HEK293T (cell line): Measurements from ENCODE around the gene NCCRP1.

Experiments used
- ARNT ChIP-seq: fragments of 450-650 bp; IDR thresholded peaks from 2 replicates; pipeline ENCODE4 v1.6.1; 2017; ENCODE audit warnings: mild to moderate bottlenecking
- BHLHE40 ChIP-seq: fragments of 450-650 bp; IDR thresholded peaks from 2 replicates; pipeline ENCODE4 v1.6.1; 2016; ENCODE audit warnings: mild to moderate bottlenecking, moderate library complexity, borderline replicate concordance
- CTBP1 ChIP-seq: fragments of 450-650 bp; IDR thresholded peaks from 2 replicates; pipeline ENCODE4 v1.6.1; 2016; ENCODE audit warnings: borderline replicate concordance
- ELF4 ChIP-seq: fragments of 450-650 bp; IDR thresholded peaks from 2 replicates; pipeline ENCODE4 v1.6.1; 2017; ENCODE audit warnings: antibody characterized with exemption
- FOXK2 ChIP-seq: fragments of 450-650 bp; IDR thresholded peaks from 2 replicates; pipeline ENCODE4 v1.6.1; 2016; ENCODE audit warnings: mild to moderate bottlenecking
- FOXM1 ChIP-seq: fragments of 450-650 bp; IDR thresholded peaks from 2 replicates; pipeline ENCODE4 v1.6.1; 2017; ENCODE audit warnings: mild to moderate bottlenecking, borderline replicate concordance
- HDGF ChIP-seq: fragments of 450-650 bp; IDR thresholded peaks from 2 replicates; pipeline ENCODE4 v1.6.1; 2017; ENCODE audit warnings: antibody characterized with exemption, borderline replicate concordance
- LEF1 ChIP-seq: fragments of 450-650 bp; IDR thresholded peaks from 2 replicates; pipeline ENCODE4 v1.6.1; 2017; ENCODE audit warnings: mild to moderate bottlenecking, borderline replicate concordance
- PKNOX1 ChIP-seq: fragments of 450-650 bp; IDR thresholded peaks from 2 replicates; pipeline ENCODE4 v1.6.1; 2016
- SP1 ChIP-seq: fragments of 450-650 bp; IDR thresholded peaks from 2 replicates; pipeline ENCODE4 v1.6.1; 2017
- SUZ12 ChIP-seq: fragments of 450-650 bp; IDR thresholded peaks from 2 replicates; pipeline ENCODE4 v1.6.1; 2016; ENCODE audit warnings: mild to moderate bottlenecking
- TARDBP ChIP-seq: fragments of 450-650 bp; IDR thresholded peaks from 2 replicates; pipeline ENCODE4 v1.6.1; 2016
- ZNF384 ChIP-seq: fragments of 450-650 bp; IDR thresholded peaks from 2 replicates; pipeline ENCODE4 v1.6.1; 2016

GRCh38 chr19:39164289-39164688 is 32.5 kb upstream of the NCCRP1 start:
- no peak for TF ChIP-seq BHLHE40
- TF ChIP-seq LEF1: no peak
- TF ChIP-seq ELF4: no peak
- TF ChIP-seq PKNOX1: no peak
- TF ChIP-seq ARNT: no peak
- no peak for TF ChIP-seq SUZ12
- TF ChIP-seq FOXK2: no peak
- no peak for TF ChIP-seq HDGF
- TF ChIP-seq TARDBP: no peak
- TF ChIP-seq SP1: no peak
- TF ChIP-seq FOXM1: no peak
- no peak for TF ChIP-seq CTBP1
- no peak for TF ChIP-seq ZNF384
